GM19467 (cell line): ENCODE results near the gene TLR10.
A peak's percentile ranks its signal among the peaks of the same experiment; 100 is the strongest.
"Not testable (repeated sequence)": the region's sequence is repeated elsewhere in the genome, so short reads cannot be mapped to it uniquely, and the experiment has no call there.

Experiments used
- ATAC-seq: cut with Tn5 transposase; IDR thresholded peaks from one replicate; pipeline ENCODE4 v1.9.1; 2021; ENCODE audit warnings: mild to moderate bottlenecking, moderate library complexity; ENCODE audit not compliant: unreplicated experiment

The TLR10 gene

DNA sequence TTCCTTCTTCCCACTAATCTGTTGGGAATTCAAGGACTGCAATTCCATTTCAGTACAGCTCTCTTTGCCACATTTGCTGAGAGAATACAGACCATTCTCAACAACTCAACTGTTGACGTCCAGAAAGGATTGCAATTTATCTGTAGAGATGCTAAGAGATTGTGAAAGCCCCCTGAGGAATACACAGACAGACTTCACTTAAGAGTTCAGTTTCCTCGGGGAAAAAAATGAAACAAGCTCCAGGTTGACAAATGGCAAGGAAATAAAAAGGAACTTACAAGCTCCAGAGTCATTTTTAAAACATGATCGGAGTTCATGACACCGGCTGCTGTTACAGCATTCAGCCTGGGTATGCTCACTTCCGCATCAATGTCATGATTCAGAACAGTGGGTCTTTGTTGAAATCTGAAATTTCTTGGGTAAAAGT lies 13.8 kb downstream of the TLR10 start:
- no peak for ATAC-seq

DNA sequence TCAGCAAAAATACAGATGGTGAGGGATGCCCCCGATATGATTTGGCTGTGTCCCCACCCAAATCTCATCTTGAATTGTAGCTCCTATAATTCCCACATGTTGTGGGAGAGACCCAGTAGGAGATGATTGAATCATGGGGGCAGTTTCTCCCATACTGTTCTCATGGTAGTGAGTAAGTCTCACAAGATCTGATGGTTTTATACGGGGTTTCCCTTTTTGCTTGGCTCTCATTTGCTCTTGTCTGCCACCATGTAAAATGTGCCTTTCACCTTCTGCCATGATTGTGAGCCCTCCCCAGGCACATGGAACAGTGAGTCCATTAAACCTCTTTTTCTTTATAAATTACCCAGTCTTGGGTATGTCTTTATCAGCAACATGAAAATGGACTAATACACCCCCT lies 15.8 kb downstream of the TLR10 start:
- not testable (repeated sequence) for ATAC-seq

DNA sequence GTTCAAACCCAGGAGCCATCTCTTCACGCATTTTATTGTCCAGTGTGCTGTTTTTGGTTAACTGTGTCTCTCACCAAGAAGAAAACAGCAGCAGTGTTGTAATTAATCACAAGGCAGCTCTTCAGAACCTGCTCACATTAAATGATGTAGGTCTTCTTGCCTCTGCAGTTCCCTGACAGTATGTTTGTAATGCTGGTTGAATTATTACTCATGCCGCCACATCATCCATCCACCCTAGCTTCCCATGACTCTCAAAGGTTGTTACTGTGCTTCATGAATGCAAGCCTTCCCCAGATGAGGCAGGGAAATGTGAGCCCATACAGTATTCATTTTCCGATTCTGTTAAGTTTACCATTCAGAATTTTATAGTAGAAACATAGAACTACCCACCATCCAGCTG lies 17.4 kb downstream of the TLR10 start:
- ATAC-seq, result no peak

DNA sequence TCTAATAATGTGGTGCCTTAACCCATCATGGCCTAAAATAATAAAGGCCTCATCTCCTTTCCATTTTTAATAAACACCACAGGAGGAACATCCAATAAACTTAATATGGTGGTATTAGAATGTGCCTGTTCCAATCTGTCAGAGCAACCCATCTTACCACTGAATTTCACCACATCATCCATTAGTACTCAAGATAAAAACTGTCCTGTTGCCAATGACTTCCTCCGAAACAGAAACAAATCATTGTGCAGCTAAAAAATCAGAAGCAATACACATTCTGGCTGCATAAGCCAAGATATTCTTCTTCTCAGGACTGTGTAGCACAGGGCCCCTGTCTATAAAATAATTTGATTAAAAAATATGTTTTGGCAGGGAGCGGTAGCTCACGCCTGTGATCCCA lies 18.5 kb downstream of the TLR10 start:
- no peak for ATAC-seq

DNA sequence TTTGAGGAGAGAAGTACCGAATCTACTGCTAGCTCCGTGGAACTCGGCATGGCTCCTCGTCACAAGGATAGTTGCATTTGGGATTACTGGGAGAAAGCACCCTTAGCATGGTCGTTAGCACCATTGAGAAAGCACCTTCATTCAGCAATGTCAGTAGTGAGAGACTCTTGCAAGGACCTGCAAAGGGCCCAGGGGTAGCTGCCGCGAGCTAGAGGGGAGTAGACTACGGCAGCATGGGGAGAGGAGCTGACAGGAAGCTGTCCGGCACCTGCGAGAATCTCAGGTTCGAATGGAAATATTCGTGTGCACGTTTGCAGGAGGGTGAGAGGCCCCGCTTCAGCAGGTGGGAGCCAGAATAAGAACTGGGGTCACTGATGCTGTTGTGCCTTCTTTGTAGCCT lies 20.2 kb downstream of the TLR10 start:
- ATAC-seq, result no peak

DNA sequence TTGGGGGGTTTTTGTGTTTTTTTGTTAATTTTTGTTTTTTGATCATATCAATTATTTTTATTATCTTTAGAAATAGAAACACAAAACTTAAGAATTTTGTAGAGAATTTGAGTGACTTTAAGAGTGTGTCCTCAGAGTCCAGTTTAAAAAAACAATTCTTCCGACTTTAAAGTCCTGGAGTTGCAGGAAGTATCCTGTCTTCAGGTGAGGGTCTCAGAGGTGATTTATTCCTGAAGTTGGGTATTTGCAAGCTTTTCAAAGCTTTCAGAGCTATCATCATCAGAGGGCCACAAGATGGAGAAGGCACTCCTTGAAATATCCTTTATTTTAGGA lies 23.0 kb downstream of the TLR10 start:
- no peak for ATAC-seq

DNA sequence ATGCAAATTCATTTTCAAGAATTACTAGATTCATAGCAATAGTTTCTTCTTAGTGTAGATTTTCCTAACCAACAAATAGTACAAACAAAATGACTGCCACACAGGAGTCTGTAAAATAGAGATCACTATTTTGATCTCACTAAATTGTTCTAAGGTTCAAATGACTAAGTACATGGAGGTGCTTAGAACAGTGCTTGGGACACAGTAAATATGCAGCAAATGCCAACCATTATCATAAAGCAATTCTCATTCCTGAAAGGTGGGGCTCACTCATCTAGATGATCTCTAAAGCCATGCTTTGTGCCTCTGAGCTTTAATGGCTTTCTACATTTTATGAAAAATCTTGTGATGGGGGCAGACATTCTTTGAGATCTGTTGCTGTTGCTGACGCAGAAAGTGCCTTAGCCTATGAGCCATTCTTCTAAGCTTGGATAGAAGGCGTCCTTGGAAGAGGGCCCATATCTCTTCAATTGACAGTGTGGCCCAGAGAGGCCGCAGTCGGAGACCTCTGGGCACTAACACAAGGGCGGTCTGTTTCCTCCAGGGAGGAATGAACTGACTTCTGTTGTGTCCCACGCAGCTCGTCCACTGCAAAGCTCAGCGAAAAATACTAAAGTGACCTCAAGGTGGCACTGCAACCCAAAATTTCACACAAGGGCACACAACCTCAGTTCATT lies 23.5 kb downstream of the TLR10 start:
- ATAC-seq, result no peak

DNA sequence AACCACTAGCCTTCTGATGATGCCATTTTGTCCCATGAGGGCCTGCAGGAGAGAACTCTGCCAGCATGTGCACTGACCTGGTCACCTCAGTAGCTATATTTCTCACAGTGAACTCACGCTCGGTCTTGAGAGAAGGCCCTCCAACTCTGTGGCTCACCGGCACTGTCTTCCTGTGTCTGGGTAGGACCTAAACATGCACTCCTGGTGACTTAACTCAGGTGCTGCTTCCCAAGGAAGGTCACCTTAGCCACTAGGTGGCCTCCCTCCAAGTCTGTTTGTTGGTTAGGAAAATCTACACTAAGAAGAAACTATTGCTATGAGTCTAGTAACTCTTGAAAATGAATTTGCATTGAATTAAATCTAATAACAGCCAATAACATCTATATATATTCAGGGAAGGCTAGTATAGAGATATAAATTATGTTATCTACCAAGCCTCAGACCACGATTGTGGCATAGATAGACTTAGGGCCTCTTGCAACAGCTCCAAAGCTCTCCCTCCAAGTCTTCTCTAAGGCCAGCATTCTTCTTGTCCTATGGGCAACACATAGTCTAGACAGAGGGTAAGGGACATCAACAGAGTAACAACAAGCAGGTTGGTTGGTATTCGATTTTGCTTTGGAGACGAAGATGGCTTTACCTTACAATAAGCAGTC lies 24.7 kb downstream of the TLR10 start:
- ATAC-seq, result no peak

DNA sequence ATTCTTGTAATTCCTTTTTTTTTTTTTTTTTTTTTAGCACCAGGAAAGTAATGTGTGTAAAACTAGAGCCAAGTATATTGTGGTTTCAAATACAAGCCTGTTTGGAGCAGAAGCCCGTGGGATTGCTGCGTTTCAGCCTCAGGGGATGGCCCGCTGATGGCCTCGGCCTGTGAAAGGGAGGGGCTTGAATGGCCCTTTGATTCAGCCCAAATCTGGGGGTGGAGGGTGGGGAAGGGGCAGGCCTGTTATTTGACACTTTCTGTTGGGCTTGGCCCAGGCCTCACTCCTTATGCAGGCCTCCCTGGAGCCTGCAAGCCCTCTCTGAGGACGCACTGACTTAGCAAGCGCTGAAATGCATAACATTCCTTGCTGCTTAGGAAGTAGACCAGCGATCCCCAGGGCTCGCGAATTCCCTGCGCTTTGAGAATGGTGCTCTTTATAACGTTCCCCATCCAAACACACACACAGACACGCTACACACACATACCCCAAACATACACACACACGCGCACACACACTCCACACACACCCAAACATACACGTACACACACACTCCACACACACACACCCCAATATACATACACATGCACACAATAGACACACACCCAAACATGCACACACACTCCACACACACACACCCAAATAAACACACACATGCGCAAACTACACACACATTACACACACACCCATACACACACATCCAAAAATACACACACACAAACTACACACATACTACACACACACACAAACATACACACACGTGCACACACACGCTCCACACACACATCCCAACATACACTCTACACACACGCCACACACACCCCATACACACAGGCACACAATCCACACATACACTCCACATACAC lies 29.6 kb downstream of the TLR10 start:
- no peak for ATAC-seq

DNA sequence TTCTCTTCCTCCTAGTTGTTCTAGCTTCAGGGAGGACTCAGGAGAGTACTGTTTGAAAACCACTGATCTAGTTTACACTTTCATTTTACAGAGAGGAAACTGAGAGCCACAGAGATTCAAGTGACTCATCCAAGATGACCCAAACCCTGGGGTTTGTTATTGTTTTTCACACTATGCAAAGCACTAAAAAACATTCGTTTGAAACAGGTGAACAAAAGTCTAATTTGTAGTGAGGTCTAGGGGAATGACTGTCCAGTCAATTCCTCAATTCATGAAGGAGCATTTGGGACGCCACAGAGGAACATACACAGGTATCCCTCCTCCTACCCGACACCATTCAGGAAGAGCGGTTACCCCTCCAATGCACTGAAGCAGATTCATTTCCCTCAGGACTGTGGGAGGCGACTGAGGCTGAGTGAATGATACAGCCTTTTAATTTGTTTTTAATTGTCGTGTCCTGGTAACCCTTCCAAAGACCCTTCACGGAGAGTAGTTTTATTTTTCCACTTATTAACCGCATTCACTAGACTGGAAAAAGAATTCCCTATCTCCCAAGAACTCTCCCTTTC lies 30.3 kb downstream of the TLR10 start:
- peak; percentile 86 for ATAC-seq

DNA sequence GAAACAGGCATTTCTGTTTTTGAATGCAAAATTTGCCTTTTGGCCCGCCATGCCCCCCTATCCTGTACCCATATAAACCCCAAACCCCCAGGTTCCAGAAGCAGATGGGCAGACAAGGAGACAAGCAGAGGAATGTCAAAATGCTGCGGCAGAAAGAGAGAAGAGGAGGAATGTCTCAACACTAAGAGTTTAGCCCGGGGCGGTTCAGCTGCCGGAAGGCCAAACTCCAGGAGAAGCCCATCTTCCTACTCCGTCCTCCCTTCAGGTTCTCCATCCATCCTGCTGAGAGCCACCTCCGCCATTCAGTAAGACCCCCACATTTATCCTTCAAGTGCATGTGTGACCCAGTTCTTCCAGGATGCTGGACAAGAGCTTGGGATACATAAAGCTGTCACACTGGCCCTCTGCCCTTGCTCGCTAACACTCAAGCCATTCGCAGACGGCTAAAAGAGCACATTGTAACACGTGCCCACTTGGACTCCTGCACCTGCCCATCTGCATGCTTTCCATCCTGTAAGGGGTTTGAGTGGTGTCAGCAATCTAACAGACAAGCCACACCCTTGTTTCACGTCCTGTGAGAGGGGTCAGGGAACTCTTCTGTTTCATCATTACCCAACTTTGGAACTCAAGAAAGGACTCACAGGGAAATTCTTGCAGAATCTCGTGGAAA lies 31.3 kb downstream of the TLR10 start:
- no peak for ATAC-seq

DNA sequence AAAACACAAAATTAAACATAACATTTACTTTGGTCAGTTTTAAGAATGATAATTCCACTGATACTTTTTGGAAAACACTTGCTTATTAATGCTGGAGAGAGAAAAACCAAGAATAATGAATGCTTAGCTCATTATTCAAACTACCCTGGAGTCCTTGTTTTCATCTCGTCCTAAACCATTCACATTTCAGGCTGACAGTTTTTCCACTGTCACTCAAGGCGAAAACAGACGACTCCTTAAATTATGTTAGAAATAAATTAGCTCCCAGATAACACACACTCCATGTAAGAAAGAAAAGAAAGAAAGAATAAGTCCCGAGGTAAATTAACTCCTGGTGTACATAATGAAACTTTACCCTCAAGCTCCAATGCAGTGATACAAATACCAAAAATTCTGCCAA lies 33.5 kb downstream of the TLR10 start:
- ATAC-seq, result no peak

DNA sequence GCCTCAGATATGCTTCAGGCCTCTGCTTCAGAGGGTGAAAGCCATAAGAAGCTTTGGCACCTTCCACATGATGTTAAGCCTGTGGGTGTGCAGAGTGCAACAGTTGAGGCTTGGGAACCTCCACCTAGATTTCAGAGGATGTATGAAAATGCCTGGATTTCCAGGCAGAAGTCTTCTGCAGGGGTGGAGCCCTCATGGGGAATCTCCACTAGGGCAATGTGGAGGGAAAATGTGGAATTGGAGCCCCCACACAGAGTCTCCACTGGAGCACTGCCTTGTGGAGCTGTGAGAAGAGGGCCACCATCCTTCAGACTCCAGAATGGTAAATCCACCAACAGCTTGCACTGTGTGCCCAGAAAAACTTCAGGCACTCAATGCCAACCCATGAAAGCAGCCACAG lies 35.2 kb downstream of the TLR10 start:
- ATAC-seq, result no peak

DNA sequence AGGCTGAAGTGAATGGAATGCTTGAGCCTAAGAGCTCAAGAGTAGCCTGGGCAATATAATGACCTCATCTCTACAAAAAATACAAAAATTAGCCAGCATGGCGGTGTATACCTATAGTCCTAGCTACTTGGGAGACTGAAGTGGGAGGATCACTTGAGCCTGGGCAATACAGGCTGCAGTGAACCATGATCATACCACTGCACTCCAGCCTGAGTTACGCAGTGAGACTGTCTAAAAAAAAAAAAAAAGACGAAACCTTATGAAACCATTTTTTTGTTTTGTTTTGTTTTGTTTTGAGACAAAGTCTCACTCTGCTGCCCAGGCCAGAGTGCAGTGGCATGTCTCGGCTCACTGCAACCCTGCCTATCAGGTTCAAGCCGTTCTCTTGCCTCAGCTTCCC lies 36.9 kb downstream of the TLR10 start:
- no peak for ATAC-seq

DNA sequence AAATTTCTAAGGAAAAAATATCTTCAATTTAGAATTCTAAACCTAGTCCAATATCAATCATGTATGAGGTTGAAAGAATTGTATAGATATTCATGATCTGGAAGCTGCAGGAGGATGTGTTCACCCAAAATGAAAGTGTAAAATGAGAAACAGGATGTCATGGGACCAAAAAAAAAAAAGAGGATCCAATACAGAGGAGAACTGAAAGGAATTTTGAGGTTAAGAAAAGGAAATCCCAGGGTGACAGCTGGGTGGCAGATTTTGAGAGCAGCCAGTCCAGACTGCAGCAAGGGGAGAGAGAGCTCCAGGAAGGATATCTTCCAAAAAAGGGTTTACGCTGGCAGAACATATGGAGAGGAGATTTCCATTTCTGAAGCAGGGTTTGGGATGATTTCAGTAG lies 38.9 kb downstream of the TLR10 start:
- no peak for ATAC-seq

DNA sequence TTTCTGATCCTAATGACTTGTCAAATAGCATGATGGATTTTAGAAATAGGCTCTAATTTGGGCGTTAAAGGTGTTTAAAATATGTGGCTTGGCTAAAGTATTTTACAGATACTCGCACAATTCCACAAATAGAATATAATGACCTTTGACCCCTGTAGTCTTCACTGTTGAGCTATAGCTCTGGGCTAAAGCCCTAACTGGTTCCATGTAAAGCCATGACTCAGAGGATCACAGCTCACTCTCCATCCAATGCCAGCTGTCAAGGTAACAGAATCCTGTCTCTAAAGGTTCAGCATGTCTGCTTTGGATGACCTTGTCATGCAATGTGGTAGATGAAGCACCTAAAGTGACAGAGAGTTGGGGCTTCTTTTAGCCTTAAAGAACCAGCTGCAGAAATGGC lies 42.5 kb downstream of the TLR10 start:
- ATAC-seq, result no peak

DNA sequence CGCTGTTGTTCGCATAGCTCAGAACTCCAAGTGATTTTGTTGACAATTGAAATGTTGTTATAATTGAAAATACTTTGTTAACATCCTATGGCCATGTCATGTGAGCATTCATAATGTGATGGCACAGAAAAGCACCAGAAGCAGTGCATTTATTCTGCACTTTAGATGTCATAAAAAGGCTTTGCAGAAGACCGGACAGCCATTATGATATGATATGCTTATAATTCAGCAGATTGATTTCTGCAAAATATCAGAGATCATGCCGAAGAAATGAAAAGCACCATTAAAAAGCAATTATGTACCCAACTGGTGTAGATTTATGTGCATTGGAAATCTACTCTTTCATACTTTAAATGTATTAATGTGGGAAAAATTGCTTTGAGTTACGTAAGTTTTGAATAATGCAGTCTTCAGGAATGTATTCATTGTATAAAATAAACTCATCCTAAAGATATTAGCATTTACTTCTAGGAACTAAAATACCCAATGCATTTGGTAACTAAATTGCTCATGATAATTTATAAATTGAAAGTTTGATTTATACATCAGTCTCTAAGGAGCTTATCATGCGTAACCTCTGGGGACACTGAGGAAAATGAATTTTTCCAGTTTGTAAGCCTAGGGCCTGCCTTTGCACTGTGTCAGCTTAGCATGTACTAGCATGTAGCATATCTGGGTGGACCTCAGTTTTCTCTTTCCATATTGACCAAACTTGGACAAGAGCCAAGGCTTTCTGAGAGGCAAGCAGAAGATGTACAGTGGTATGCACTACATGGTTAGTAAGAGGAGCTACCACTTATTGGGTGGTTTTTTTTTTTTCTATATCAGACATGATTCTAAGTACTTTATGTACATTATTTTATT lies 43.6 kb downstream of the TLR10 start:
- no peak for ATAC-seq

DNA sequence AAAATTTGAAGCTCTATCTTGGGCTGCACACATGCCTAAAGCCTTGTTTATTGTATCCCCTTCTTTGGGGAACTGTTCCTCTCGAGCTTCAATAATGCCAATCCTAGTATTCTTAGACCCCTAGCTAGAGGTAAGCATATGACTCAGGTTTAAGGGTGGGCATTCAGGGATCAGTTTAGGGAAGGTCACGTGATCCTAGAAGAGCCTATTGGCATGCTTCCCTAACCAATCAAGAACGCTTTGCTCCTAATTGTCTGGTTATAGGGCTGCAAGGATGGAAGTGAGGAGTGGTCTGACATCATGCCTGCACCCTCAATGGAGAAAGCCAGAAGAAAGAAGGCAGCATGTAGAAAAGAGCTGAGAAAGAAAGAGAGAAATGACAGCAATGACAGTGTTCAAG lies 46.9 kb downstream of the TLR10 start:
- no peak for ATAC-seq

DNA sequence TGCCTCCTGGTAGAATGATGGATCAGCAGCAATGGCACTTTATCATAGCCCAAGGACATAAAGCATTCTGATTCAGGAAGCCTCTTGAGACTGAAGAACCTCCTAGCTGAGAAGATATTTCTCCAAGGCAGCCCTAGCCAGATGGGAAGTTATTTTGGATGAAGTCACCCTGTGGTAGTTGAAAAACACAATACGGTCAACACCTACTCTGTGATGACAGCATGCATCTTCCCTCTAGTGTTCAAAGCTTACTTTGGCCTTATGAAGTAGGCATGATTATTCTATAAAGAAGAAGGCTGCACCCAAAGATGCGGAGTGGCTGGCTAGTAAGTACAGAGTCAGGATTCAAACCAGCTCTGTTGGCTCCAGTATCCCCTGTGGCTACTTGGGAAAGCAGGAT lies 47.9 kb downstream of the TLR10 start:
- ATAC-seq, result no peak

DNA sequence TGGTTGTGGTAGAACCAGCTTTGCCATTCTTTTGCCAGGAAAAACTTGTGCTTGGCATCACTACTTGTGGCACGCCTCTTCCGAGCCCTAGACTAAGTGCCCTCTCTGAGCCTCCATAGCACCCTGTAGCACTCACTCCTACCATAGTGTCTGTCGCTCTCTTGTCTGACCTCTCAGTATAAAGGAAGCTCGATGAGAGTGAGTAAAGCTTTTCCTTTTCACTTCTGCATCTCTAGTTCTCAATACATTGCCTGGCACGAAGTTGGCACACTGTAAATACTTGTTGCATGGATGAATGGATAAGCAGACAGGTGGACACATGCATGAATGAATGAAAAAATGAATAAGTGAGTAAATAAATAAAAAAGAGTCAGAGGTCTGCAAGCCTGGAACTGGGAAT lies 48.3 kb downstream of the TLR10 start:
- no peak for ATAC-seq
